Heart right ventricle (tissue), 16 donors: ENCODE measurements around the gene GALNT18. TPM values are rescaled to one million over a fixed set of nuclear protein-coding genes. Genes with fewer than 3 reads are reported as not detected.
A peak's percentile ranks its signal among the peaks of the same experiment; 100 is the strongest.

Experiments
- ATAC-seq, 8 donors: fragments of 200-7000 bp; cut with Tn5 transposase; one replicate each; pipeline ENCODE4 v1.9.1; 2020; ENCODE audit warnings: mild to moderate bottlenecking in 8 of 8, moderate library complexity in 8 of 8, moderate number of reproducible peaks in 1 of 8
- DNase-seq, 2 donors: peaks; one replicate each; pipeline ENCODE4 v3.0.0-alpha.2; 2020
- H3K27ac ChIP-seq, 10 donors: fragments of 200-600 bp; sonication (generic) in 2 of 10; one replicate each; pipeline versions ENCODE4 v1.5.0 to v1.8.0; 2020 to 2022; ENCODE audit warnings: mild to moderate bottlenecking in 3 of 10
- H3K27me3 ChIP-seq, 7 donors: fragments of 200-600 bp; one replicate each; pipeline ENCODE4 v1.8.0; 2021 to 2022; ENCODE audit warnings: mild to moderate bottlenecking in 2 of 7
- H3K36me3 ChIP-seq, 9 donors: fragments of 200-600 bp; sonication (generic) in 1 of 9; one replicate each; pipeline versions ENCODE4 v1.5.0 to v1.8.0; 2020 to 2022; ENCODE audit warnings: mild to moderate bottlenecking in 2 of 9
- H3K4me1 ChIP-seq, 9 donors: fragments of 200-600 bp; sonication (generic) in 1 of 9; one replicate each; pipeline versions ENCODE4 v1.5.0 to v1.8.0; 2020 to 2022; ENCODE audit warnings: mild to moderate bottlenecking in 4 of 9
- H3K4me3 ChIP-seq, 10 donors: fragments of 200-600 bp; sonication (generic) in 2 of 10; one replicate each; pipeline versions ENCODE4 v1.5.0 to v1.8.0; 2020 to 2022; ENCODE audit warnings: mild to moderate bottlenecking in 7 of 10, moderate library complexity in 2 of 10
- H3K9me3 ChIP-seq, 11 donors: fragments of 200-600 bp in 10 of 11; sonication (generic) in 2 of 11; one replicate each; pipeline versions ENCODE4 v1.5.0 to v1.8.0; 2013 to 2022; ENCODE audit warnings: mild to moderate bottlenecking in 2 of 11, control low read depth in 1 of 11, moderate library complexity in 1 of 11
- CTCF ChIP-seq, 9 donors: fragments of 200-600 bp; sonication (generic) in 2 of 9; IDR thresholded peaks; one replicate each; pipeline versions ENCODE4 v1.5.0 to v1.8.0; 2021 to 2022; ENCODE audit warnings: antibody characterized with exemption in 9 of 9, mild to moderate bottlenecking in 5 of 9, moderate library complexity in 1 of 9
- WGBS, 2 donors: extraction: QIAGEN DNeasy Blood & Tissue Kit; methylation state at CpG; one replicate each; pipeline ENCODE4 v1.1.7; 2013; ENCODE audit warnings: inconsistent platforms in 1 of 2; 5-methylcytosine and 5-hydroxymethylcytosine counted together
- intact Hi-C, 10 donors: fragments of 100-400 bp; cut with DNase I; formaldehyde crosslinking; loops; one replicate each; pipeline versions ENCODE4 v1.11.1 to v1.14.2; 2022
- polyA plus RNA-seq, 2 donors: library from polyadenylated mRNA; stranded (reverse); fragments of 200-250 nt; gene quantifications; one replicate each; pipeline ENCODE4 v1.2.3, GENCODE V29; 2013
- total RNA-seq, 10 donors: library from RNA; stranded (reverse); fragmentation: NEBNext Ultra II Directional in 3 of 10; extraction: Animal tissue kit (Norgen Biotek cat#: 25700) in 3 of 10; gene quantifications; one replicate each; pipeline versions ENCODE4 v1.2.1 to v1.2.4, GENCODE V29; 2021 to 2023
- donor health status: Arrhythmogenic right ventricular cardiomyopathy.
- donor health status: ischemic (EF 13 %, LVEDD 7.1; RV severe dilation, severe dysfunction).
- donor health status: healthy with polysubstance abuse.
- donor health status: DM: no; HTN: yes; CAD: no.
- donor health status: DM: no; HTN: no; CAD: no.
- donor health status: ischemic (EF 25% LVEDD 6.9; RV normal size, moderate dysfunction).
- donor health status: ischemic (EF 25% LVEDD 5.7; RV mildly dilated, moderate dysfunction).
- donor health status: healthy.
- donor health status: DM: yes; HTN: yes; CAD: no.
- donor health status: Ischemic cardiomyopathy.
- donor health status: ischemic (EF 35%, LVEDD 5.7; RV mildly dilated, moderate dysfunction).
- donor health status: nonischemic (EF 11% LVEDD 7.7; RV severe dilation, severe dysfunction).
- donor health status: DM: yes; HTN: yes; CAD: no.
- donor health status: PGD.
- donor health status: ischemic (EF 29% LVEDD 5.4; RV normal size, mild dysfunction).
- donor health status: nonischemic (EF 23%, LVEDD 6.1; RV moderate dilation, normal function).

Gene GALNT18
- total and polyA plus RNA-seq, 12 donors = 7.0 to 29.0 (median 15.6) TPM

- DNase-seq = no peak
- ATAC-seq = no peak
- Histone ChIP-seq H3K4me3 (no peak overlapping the region), H3K36me3 (no peaks in the 10 kb centered on the region), H3K27ac (peak overlapping the region in 2 of 10 donors; percentile 32 to 56), H3K4me1 (peaks cover 4 to 76% (median 20%) of the 10 kb centered on the region in 9 donors), H3K9me3 (no peaks in the 10 kb centered on the region), H3K27me3 (no peaks in the 10 kb centered on the region)
- intact Hi-C loops = no loop called here
- WGBS, 2 donors = 69 to 72% methylated on average over 13 of the region's 13 CpGs
- no peak for TF ChIP-seq CTCF (IDR thresholded peaks at IDR 0.05)
Measured at GRCh38 chr11:11521306-11522002, 100.4 kb downstream of the GALNT18 start.

GRCh38 chr11:11520231-11521015, 101.4 kb downstream of the GALNT18 start:
- intact Hi-C loops = no loop called here
- Histone ChIP-seq H3K9me3 (no peaks in the 10 kb centered on the region), H3K4me1 (peaks cover 4 to 76% (median 28%) of the 10 kb centered on the region in 9 donors), H3K27ac (peak overlapping the region in 2 of 10 donors; percentile 32 to 56), H3K36me3 (no peaks in the 10 kb centered on the region), H3K27me3 (no peaks in the 10 kb centered on the region), H3K4me3 (no peak overlapping the region)
- no peak for DNase-seq
- no peak for TF ChIP-seq CTCF (IDR thresholded peaks at IDR 0.05)
- ATAC-seq = peak in 7 of 8 donors; percentile 21 to 42 (median 33)
- 69 to 71% methylated on average over 14 of the region's 14 CpGs for WGBS, 2 donors

- no peaks in the 10 kb centered on the region for H3K27me3 ChIP-seq
- 75 to 77% methylated on average over 4 of the region's 4 CpGs for WGBS, 2 donors
- DNase-seq (no peak), ATAC-seq (peak in 5 of 8 donors; percentile 30 to 66 (median 51))
- no peaks in the 10 kb centered on the region for H3K36me3 ChIP-seq
- no peak overlapping the region for H3K27ac ChIP-seq
- TF ChIP-seq CTCF (IDR thresholded peaks at IDR 0.05) = peak in 2 of 9 donors; percentile 19 to 34
- peaks cover 4 to 89% (median 29%) of the 10 kb centered on the region in 9 donors for H3K4me1 ChIP-seq
- no peaks in the 10 kb centered on the region for H3K9me3 ChIP-seq
- H3K4me3 ChIP-seq = no peak overlapping the region
- intact Hi-C loops = no loop called here
Measured at GRCh38 chr11:11519184-11519583, 102.6 kb downstream of the GALNT18 start.

- no peak for ATAC-seq
- H3K36me3 ChIP-seq = no peaks in the 10 kb centered on the region
- no peak for TF ChIP-seq CTCF (IDR thresholded peaks at IDR 0.05)
- intact Hi-C loops = no loop called here
- H3K9me3 ChIP-seq = no peaks in the 10 kb centered on the region
- H3K27me3 ChIP-seq = no peaks in the 10 kb centered on the region
- WGBS, 2 donors = 84 to 91% methylated on average over 3 of the region's 3 CpGs
- no peak for DNase-seq
- H3K4me3 ChIP-seq = no peak overlapping the region
- H3K4me1 ChIP-seq = peaks cover 9 to 98% (median 25%) of the 10 kb centered on the region in 9 donors
- peak overlapping the region in 1 of 10 donors; percentile 26 for H3K27ac ChIP-seq
Measured at GRCh38 chr11:11514246-11514645, 107.6 kb downstream of the GALNT18 start.
